ENCODE data around the gene PRSS56. TPM values are rescaled to one million over a fixed set of nuclear protein-coding genes. Genes with fewer than 3 reads are reported as not detected.

The PRSS56 gene
- total RNA-seq, 2 donors from 2014 or later: not detected

- H3K27ac ChIP-seq: no peak overlapping the region
- no peak overlapping the region for H3K9ac ChIP-seq (ENCODE audit: low read depth in 2 of 2, low read length in 2 of 2)
- H3K4me1 ChIP-seq: no peaks in the 10 kb centered on the region
- no peaks in the 10 kb centered on the region for H3K27me3 ChIP-seq
- no peak overlapping the region for H3K4me3 ChIP-seq
- no peak for DNase-seq
- H3K9me3 ChIP-seq: no peaks in the 10 kb centered on the region
- TF ChIP-seq CTCF (IDR thresholded peaks at IDR 0.05): no peak
- no peaks in the 10 kb centered on the region for H3K36me3 ChIP-seq
- intact Hi-C loops (cut with DNase I): no loop called here
Observed at GRCh38 chr2:232478571-232479340, 41.4 kb upstream of the PRSS56 start.

- intact Hi-C loops (cut with DNase I): no loop called here
- no peak for DNase-seq
Observed at GRCh38 chr2:232479341-232480200, 40.6 kb upstream of the PRSS56 start.

GRCh38 chr2:232480201-232481190 is 39.7 kb upstream of the PRSS56 start:
- Histone ChIP-seq H3K27me3 (peaks cover 12% of the 10 kb centered on the region), H3K9me3 (no peaks in the 10 kb centered on the region), H3K9ac (ENCODE audit: low read depth in 2 of 2, low read length in 2 of 2) (no peak overlapping the region), H3K4me1 (no peaks in the 10 kb centered on the region), H3K27ac (no peak overlapping the region), H3K4me3 (no peak overlapping the region), H3K36me3 (no peaks in the 10 kb centered on the region)
- intact Hi-C loops (cut with DNase I): no loop called here
- no peak for DNase-seq
- TF ChIP-seq CTCF (IDR thresholded peaks at IDR 0.05): no peak

More at GRCh38 chr2:232479341-232480200, 40.6 kb upstream of the PRSS56 start:
- Histone ChIP-seq H3K36me3 (no peaks in the 10 kb centered on the region), H3K27ac (no peak overlapping the region), H3K27me3 (peaks cover 3% of the 10 kb centered on the region), H3K4me1 (no peaks in the 10 kb centered on the region), H3K9ac (ENCODE audit: low read depth in 2 of 2, low read length in 2 of 2) (no peak overlapping the region), H3K4me3 (no peak overlapping the region), H3K9me3 (no peaks in the 10 kb centered on the region)
- TF ChIP-seq CTCF (IDR thresholded peaks at IDR 0.05): no peak

GRCh38 chr2:232481322-232482140 is 38.7 kb upstream of the PRSS56 start:
- Histone ChIP-seq H3K4me3 (no peak overlapping the region), H3K36me3 (no peaks in the 10 kb centered on the region), H3K9ac (ENCODE audit: low read depth in 2 of 2, low read length in 2 of 2) (no peak overlapping the region), H3K4me1 (no peaks in the 10 kb centered on the region), H3K9me3 (no peaks in the 10 kb centered on the region), H3K27me3 (peaks cover 22% of the 10 kb centered on the region), H3K27ac (no peak overlapping the region)
- DNase-seq: no peak
- TF ChIP-seq CTCF (IDR thresholded peaks at IDR 0.05): no peak
- intact Hi-C loops (cut with DNase I): no loop called here
